ENCODE data around the gene KCNJ12. TPM values are rescaled to one million over a fixed set of nuclear protein-coding genes. Genes with fewer than 3 reads are reported as not detected.

Gene KCNJ12
- total RNA-seq, 4 donors from 2014 or later, result 3.8 to 14.2 (median 6.3) TPM

GRCh38 chr17:21463779-21464407, 87.7 kb downstream of the KCNJ12 start:
- peak in 1 of 2 donors; percentile 84 for DNase-seq (ENCODE audit: low spot score in 2 of 2)

GRCh38 chr17:21464611-21465021, 88.5 kb downstream of the KCNJ12 start:
- TF ChIP-seq POLR2A (IDR thresholded peaks at IDR 0.05), result no peak
- no peak for TF ChIP-seq CTCF (IDR thresholded peaks at IDR 0.05)
- intact Hi-C loops (cut with DNase I; ENCODE audit: low total_unique reads), result no loop called here
- WGBS, 2 donors, result 81 to 85% methylated on average over 12 of the region's 12 CpGs
- DNase-seq (ENCODE audit: low spot score in 2 of 2), result peak in 1 of 2 donors; percentile 77
- H3K4me3 ChIP-seq (ENCODE audit: low read depth, poor library complexity, severe bottlenecking), result no peak overlapping the region

More at GRCh38 chr17:21463779-21464407, 87.7 kb downstream of the KCNJ12 start:
- 16 to 20% methylated on average over 44 to 48 of the region's 48 CpGs for WGBS, 2 donors
- intact Hi-C loops (cut with DNase I; ENCODE audit: low total_unique reads), result no loop called here
- no peak for TF ChIP-seq POLR2A (IDR thresholded peaks at IDR 0.05)
- no peak overlapping the region for H3K4me3 ChIP-seq (ENCODE audit: low read depth, poor library complexity, severe bottlenecking)

- no peak overlapping the region for H3K4me3 ChIP-seq (ENCODE audit: low read depth, poor library complexity, severe bottlenecking)
- TF ChIP-seq CTCF (IDR thresholded peaks at IDR 0.05) (no peak), POLR2A (IDR thresholded peaks at IDR 0.05) (no peak)
- 91 to 95% methylated on average over 11 of the region's 11 CpGs for WGBS, 2 donors
- intact Hi-C loops (cut with DNase I; ENCODE audit: low total_unique reads), result no loop called here
- DNase-seq (ENCODE audit: low spot score in 2 of 2), result peak in 1 of 2 donors; percentile 46
Measured at GRCh38 chr17:21466550-21466949, 90.4 kb downstream of the KCNJ12 start.

- 70 to 77% methylated on average over 7 of the region's 7 CpGs for WGBS, 2 donors
- DNase-seq (ENCODE audit: low spot score in 2 of 2), result peak in 1 of 2 donors; percentile 54
- TF ChIP-seq POLR2A (IDR thresholded peaks at IDR 0.05), result no peak
- no peak for TF ChIP-seq CTCF (IDR thresholded peaks at IDR 0.05)
- intact Hi-C loops (cut with DNase I; ENCODE audit: low total_unique reads), result no loop called here
- H3K4me3 ChIP-seq (ENCODE audit: low read depth, poor library complexity, severe bottlenecking), result no peak overlapping the region
Measured at GRCh38 chr17:21467196-21467595, 91.0 kb downstream of the KCNJ12 start.

- 80 to 86% methylated on average over 13 of the region's 13 CpGs for WGBS, 2 donors
- H3K4me3 ChIP-seq (ENCODE audit: low read depth, poor library complexity, severe bottlenecking), result no peak overlapping the region
- peak in 1 of 2 donors; percentile 68 for DNase-seq (ENCODE audit: low spot score in 2 of 2)
- no peak for TF ChIP-seq CTCF (IDR thresholded peaks at IDR 0.05)
- TF ChIP-seq POLR2A (IDR thresholded peaks at IDR 0.05), result no peak
- intact Hi-C loops (cut with DNase I; ENCODE audit: low total_unique reads), result no loop called here
Measured at GRCh38 chr17:21467739-21468490, 91.8 kb downstream of the KCNJ12 start.

Other genes starting within 250 kb of the KCNJ12 start
- gene DHRS7B, start 249.4 kb upstream of the KCNJ12 start, total RNA-seq, result 10 to 100 TPM; 35.2 to 59.4 (median 39.6) TPM
- 10 to 100 TPM; 30.0 to 43.5 (median 37.0) TPM for gene TMEM11, start 162.2 kb upstream of the KCNJ12 start, total RNA-seq
- 10 to 100 TPM; 12.3 to 18.8 (median 16.0) TPM for gene NATD1, start 122.9 kb upstream of the KCNJ12 start, total RNA-seq
- 10 to 100 TPM; 54.1 to 64.1 (median 55.2) TPM for gene MAP2K3, start 91.6 kb upstream of the KCNJ12 start, total RNA-seq